ENCODE results near the gene TDRD15. TPM values are rescaled to one million over a fixed set of nuclear protein-coding genes. Genes with fewer than 3 reads are reported as not detected.

TDRD15 gene
- total and polyA plus RNA-seq, 4 donors, result not detected

GRCh38 chr2:21175895-21176646, 52.3 kb downstream of the TDRD15 start:
- TF ChIP-seq CTCF (IDR thresholded peaks at IDR 0.05; ENCODE audit: control extremely low read depth, extremely low read depth), result no peak
- Histone ChIP-seq H3K4me1 (ENCODE audit: control insufficient read depth in 5 of 5, insufficient read depth in 5 of 5, low read length in 5 of 5) (peaks cover 0 to 4% (median 0%) of the 10 kb centered on the region in 5 donors), H3K27me3 (ENCODE audit: control insufficient read depth in 3 of 3, insufficient read depth in 3 of 3, low read length in 2 of 3) (peaks cover 0 to 3% (median 0%) of the 10 kb centered on the region in 3 donors), H3K36me3 (ENCODE audit: control insufficient read depth in 4 of 4, insufficient read depth in 4 of 4, low read length in 4 of 4) (no peaks in the 10 kb centered on the region), H3K27ac (ENCODE audit: low read depth in 1 of 2, low read length in 1 of 2) (no peak overlapping the region), H3K9me3 (ENCODE audit: control insufficient read depth in 4 of 4, insufficient read depth in 3 of 4, low read length in 3 of 4) (no peaks in the 10 kb centered on the region), H3K9ac (ENCODE audit: insufficient read depth in 1 of 2, low read length in 2 of 2) (no peak overlapping the region), H3K4me3 (no peak overlapping the region)
- 45 to 49% methylated on average over 5 of the region's 5 CpGs for WGBS, 2 donors
- peak in 2 of 3 donors; percentile 62 to 64 for DNase-seq
- no peak for ATAC-seq (ENCODE audit: insufficient read depth, low FRiP score)

- 79 to 80% methylated on average over 5 of the region's 5 CpGs for WGBS, 2 donors
- Histone ChIP-seq H3K27ac (ENCODE audit: low read depth in 1 of 2, low read length in 1 of 2) (no peak overlapping the region), H3K27me3 (ENCODE audit: control insufficient read depth in 3 of 3, insufficient read depth in 3 of 3, low read length in 2 of 3) (no peaks in the 10 kb centered on the region)
Measured at GRCh38 chr2:21181957-21182356, 58.2 kb downstream of the TDRD15 start.

GRCh38 chr2:21183306-21183705, 59.5 kb downstream of the TDRD15 start:
- H3K27me3 ChIP-seq (ENCODE audit: control insufficient read depth in 3 of 3, insufficient read depth in 3 of 3, low read length in 2 of 3), result no peaks in the 10 kb centered on the region
- DNase-seq, result no peak
- H3K36me3 ChIP-seq (ENCODE audit: control insufficient read depth in 4 of 4, insufficient read depth in 4 of 4, low read length in 4 of 4), result no peaks in the 10 kb centered on the region
- WGBS, 2 donors, result 67% methylated on average over 4 of the region's 4 CpGs
- no peaks in the 10 kb centered on the region for H3K9me3 ChIP-seq (ENCODE audit: control insufficient read depth in 4 of 4, insufficient read depth in 3 of 4, low read length in 3 of 4)
- no peak overlapping the region for H3K27ac ChIP-seq (ENCODE audit: low read depth in 1 of 2, low read length in 1 of 2)
- no peak overlapping the region for H3K9ac ChIP-seq (ENCODE audit: insufficient read depth in 1 of 2, low read length in 2 of 2)
- ATAC-seq (ENCODE audit: insufficient read depth, low FRiP score), result no peak
- H3K4me1 ChIP-seq (ENCODE audit: control insufficient read depth in 5 of 5, insufficient read depth in 5 of 5, low read length in 5 of 5), result peaks cover 0 to 19% (median 5%) of the 10 kb centered on the region in 5 donors
- H3K4me3 ChIP-seq, result no peak overlapping the region
- no peak for TF ChIP-seq CTCF (IDR thresholded peaks at IDR 0.05; ENCODE audit: control extremely low read depth, extremely low read depth)

More at GRCh38 chr2:21181957-21182356, 58.2 kb downstream of the TDRD15 start:
- Histone ChIP-seq H3K4me3 (no peak overlapping the region), H3K36me3 (ENCODE audit: control insufficient read depth in 4 of 4, insufficient read depth in 4 of 4, low read length in 4 of 4) (no peaks in the 10 kb centered on the region), H3K9ac (ENCODE audit: insufficient read depth in 1 of 2, low read length in 2 of 2) (no peak overlapping the region), H3K9me3 (ENCODE audit: control insufficient read depth in 4 of 4, insufficient read depth in 3 of 4, low read length in 3 of 4) (no peaks in the 10 kb centered on the region), H3K4me1 (ENCODE audit: control insufficient read depth in 5 of 5, insufficient read depth in 5 of 5, low read length in 5 of 5) (peaks cover 0 to 19% (median 5%) of the 10 kb centered on the region in 5 donors)
- DNase-seq (no peak), ATAC-seq (ENCODE audit: insufficient read depth, low FRiP score) (no peak)
- no peak for TF ChIP-seq CTCF (IDR thresholded peaks at IDR 0.05; ENCODE audit: control extremely low read depth, extremely low read depth)
